CD4-positive, alpha-beta T cell treated with Interleukin-6 for 4 hours (primary cell): ENCODE results near the gene DIS3L.
"Not testable (repeated sequence)": the region's sequence is repeated elsewhere in the genome, so short reads cannot be mapped to it uniquely, and the experiment has no call there.

Experiments used
- DNase-seq: peaks from one replicate; pipeline ENCODE4 v3.0.0-alpha.2; 2020; ENCODE audit warnings: mixed read lengths

DIS3L gene

DNA sequence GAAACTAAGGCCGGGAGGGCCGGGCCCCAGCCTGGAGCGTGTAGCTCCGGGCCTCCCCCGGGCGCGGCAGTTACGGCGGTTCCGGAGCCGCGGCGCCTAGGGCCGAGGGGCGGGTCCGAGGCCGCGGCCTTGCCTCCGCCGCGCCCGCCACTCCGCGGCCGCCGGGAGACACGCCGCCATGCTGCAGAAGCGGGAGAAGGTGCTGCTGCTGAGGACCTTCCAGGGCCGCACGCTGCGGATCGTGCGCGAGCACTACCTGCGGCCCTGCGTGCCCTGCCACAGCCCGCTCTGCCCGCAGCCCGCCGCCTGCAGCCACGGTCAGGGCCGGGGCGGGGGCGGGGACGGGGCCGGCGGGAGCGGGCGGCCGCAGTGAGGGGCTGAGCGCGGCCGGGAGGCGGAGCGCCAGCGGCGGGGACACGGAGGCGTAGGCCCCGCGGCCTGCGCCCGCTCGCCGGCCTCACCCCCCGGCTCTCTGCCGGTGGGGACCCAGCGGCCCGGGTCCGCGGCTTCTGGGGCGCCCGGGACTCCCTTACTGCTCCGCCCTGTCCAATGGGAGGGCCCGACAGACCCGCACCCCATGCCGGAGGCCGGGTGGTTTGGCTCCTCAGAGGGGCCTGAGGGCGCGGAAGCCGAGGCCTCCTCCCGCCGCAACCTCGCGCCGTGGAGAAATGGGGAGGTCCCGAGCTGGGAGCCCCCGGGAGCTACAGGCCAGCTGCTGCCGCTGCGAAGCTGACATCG is at the start of gene DIS3L:
DIS3L (plus strand) TSS at position 150 of the 738 bp plus-strand sequence; CDS start at position 179, 29 bp downstream.
- DNase-seq = peak; percentile 75

DNA sequence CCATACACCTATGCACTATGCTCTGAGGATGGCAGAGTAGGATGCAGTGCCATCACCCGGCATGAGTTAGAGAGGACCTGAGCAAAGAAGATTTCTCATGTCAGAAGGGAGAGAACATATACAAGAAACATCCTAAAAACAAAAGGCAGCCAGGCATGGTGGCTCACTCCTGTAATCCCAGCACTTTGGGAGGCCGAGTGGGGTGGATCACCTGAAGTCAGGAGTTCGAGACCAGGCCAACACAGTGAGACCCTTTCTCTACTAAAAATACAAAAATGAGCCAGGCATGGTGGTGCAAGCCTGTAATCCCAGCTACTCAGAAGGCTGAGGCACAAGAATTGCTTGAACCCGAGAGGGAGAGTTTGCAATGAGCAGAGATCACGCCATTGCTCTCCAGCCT is 47.5 kb upstream of the DIS3L start:
- DNase-seq = not testable (repeated sequence)

GRCh38 chr15:66246937-66247336 is 46.4 kb upstream of the DIS3L start:
- no peak for DNase-seq

DNA sequence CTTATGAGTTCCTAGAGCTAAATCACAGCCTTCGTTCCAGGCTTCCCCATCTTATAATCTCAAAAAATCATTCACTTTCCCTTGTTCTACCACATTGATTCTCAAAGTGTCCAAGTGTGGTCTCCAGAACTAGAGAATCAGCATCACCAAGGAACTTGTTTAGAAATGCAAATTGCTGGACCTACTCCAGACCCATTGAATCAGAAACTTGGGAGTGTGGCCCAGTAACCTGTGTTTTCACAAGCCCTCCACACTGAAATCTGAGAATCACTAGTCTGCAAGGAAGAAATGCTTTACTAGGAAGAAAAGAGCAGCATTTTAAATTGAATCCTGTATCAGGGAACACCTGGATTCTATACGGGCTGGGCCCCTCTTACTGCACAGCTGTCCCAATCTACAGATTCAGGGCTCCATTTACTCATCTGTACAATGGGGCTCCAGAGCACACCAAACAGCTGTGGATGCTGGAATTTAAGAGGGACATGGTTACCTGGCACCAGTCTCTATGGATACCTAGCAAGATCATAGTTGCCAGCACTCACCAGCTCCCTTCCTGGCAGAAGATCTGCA is 43.7 kb upstream of the DIS3L start:
- no peak for DNase-seq

DNA sequence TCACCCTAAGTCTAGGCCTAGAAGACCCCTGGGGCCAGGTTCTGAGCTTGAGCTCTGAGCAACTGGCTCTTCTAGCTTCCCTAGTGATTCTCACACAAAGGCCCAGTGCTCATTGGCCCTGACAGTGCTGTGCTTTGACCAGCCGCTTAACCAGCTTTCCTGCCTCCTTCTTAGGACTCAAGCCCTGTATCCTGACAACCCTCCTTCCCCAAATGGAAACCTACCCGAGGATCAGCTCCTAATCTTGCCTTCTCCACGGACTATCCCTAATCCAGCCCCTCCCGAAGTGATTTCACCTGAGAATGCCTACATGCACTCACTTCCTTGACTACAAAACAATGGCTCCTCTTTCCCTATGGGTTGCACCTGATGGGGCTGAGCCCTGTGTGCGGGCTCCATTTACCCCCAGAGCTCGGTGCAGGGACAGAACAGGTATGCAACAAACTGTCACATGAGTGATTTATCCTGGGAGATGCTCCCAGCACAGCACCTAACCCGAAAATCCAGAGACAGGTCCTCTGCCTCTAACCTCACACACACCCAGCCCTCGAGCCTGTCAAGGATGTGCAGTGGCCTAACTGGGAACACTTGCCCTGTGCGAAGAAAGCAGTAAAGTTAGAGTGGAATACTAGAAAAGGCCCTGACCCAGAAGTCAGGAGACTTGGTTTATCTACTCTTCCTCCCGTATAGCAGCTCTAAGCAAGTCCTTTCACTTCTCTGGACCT is 42.1 kb upstream of the DIS3L start:
- DNase-seq = no peak

- peak; percentile 60 for DNase-seq
Observed at GRCh38 chr15:66251790-66252684, 41.3 kb upstream of the DIS3L start.

GRCh38 chr15:66252685-66253417 is 40.5 kb upstream of the DIS3L start:
- DNase-seq = peak; percentile 16

- no peak for DNase-seq
Observed at GRCh38 chr15:66253418-66254088, 39.8 kb upstream of the DIS3L start, which contains the start of gene MEGF11. MEGF11 (minus strand) TSS chr15:66253750; CDS start chr15:66128403, 125,347 bp downstream.

- peak; percentile 2 for DNase-seq
Observed at GRCh38 chr15:66254089-66254950, 39.0 kb upstream of the DIS3L start.

DNA sequence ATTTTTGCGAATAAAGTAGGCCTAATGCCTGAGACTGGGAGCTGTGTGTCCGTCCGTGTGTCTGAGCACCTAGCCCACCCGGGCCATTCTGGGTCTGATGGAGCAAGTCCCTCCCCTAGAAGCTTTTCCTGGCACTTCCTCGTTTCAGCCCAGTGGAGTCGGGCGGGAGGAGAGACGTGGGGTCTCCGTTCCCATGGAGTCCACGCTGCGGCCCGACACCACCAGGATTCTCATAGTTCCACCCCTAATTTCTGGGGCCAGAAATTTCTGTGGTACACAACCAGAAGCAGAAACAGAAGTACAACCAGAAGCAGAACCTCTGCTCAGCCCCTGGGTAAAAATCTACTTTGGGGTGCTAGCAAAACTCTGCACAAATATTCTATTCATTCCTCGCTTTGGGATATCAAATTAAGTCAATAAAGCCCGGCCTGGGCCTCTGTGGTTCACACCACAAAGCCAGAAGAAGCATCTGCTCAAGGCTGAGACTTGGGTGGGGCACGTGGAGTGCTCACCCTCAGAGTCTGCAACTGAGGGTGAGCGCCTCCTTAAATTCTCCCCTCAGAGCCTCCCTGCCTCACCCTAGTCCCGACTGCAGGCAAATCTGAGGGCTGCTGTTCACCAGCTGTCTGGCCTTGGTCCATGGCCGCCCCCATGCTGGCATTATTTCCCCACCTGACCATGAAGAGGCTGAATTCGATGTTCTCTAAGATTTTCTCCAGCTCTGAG is 38.3 kb upstream of the DIS3L start:
- DNase-seq = no peak

DNA sequence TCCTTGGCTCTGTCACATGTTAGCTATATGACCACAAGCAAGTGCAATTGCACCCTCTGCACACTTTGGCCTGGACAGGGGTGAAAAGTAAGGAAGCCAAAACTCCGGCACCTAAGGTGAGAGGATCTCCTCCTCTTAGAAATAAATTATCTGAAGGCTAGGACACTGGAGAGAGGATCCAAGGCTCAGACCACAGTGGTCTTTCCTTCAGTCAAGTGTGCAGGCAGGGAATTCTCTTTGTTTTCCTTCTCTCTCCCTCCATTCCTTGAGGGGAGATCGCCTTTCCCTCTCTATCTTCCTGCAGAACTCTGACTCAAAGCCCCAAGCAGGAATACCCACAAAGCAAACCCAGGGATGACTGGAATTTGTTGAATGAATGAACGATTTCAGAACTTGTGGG is 36.7 kb upstream of the DIS3L start:
- no peak for DNase-seq

- no peak for DNase-seq
Observed at GRCh38 chr15:66261056-66261455, 32.3 kb upstream of the DIS3L start.

DNA sequence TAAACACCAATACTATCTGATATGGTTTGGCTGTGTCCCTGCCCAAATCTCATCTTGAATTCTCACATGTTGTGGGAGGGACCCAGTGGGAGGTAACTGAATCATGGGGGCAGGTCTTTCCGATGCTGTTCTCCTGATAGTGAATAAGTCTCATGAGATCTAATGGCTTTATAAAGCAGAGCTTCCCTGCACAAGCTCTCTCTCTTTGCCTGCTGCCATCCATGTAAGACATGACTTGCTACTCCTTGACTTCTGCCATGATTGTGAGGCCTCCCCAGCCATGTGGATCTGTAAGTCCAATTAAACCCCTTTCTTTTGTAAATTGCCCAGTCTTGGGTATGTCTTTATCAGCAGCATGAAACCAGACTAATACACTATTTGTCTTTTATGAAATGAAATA is 30.5 kb upstream of the DIS3L start:
- DNase-seq = not testable (repeated sequence)

DNA sequence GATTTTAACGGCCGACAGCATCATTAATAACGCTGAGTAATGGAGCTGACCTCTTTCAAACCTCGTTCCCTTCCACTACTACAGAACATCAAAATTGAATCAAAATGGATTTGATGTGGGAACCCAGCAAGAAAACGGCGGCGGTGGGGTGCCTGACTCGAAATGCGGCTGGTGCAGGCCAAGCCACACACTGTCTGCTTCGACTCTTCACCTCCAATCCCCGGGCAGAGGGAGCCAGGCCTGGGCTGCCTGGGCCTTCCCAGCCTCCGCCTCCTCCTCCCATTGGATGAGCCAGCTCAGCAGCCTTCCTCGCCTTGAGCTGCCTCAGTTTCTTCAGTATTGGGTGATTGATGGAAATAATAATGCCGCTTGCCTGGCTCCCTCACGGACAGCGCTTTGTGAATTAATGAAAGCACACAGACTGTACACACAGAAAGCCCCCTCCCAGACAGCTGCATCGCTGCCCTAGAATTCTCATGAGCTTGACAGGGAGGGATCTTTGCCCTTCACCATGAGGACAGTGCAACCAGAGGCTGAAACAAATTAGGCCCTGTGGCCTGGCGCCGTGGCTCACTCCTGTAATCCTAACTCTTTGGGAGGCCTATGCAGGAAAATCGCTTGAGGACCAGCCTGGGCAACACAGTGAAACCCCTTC is 28.4 kb upstream of the DIS3L start:
- DNase-seq = no peak

DNA sequence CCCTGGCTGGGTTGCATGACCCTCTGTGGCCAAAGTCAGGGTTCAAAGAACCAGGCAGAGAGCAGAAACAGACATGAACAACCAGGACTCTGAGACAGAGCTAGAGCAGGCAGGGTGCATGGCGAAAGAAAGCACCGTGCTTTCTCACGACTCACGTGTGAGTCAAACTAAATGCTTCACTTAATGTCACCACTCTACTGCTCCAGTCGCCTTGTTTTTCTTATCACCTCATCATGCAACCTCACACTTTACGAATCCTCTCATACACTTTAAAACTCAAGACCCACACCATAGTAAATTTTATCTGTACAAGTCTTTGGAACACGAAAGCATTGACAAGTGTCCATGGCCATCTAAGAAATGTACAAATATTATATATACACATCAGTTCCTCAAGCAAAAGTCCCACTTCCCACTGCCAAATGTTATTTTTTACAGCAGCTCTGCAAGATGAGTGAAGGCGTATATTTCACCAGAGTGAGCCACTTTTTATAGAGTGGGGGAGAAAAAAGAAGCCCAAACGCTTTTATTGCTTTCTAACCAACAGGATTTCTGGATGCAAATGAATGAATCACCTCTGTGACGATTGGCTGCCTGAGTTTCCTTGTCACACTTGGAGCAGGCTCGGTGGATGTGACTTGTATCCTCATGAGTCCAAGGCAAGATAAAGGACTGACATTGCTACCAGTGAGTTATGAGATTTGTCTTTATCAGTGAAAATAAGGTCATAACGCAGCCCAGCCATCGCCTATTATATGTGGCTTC is 23.9 kb upstream of the DIS3L start:
- no peak for DNase-seq

GRCh38 chr15:66270932-66271331 is 22.4 kb upstream of the DIS3L start:
- DNase-seq = no peak

DNA sequence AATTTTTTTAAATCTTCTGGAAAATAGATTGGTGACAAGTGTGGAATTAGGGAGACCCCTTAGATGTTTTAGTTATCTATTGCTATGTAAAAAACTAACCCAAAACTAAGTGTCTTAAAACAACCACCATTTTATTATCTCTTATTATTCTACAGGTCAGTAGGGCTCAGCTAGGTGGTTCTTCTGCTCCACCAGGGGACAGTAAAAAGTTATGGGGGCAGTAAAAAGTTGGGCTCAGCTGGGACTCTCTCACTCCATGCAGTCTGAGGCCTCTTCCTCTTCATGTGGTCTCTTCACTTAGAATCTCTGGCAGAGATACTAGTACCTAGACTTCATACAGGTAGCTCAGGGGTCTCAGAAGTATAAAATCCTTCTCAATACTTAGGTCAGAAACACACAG is 18.0 kb upstream of the DIS3L start:
- DNase-seq = no peak

- DNase-seq = no peak
Observed at GRCh38 chr15:66276546-66276945, 16.8 kb upstream of the DIS3L start.
